ENCODE data around the gene OR2A12.
A peak's percentile ranks its signal among the peaks of the same experiment; 100 is the strongest.
"Not testable (repeated sequence)": the region's sequence is repeated elsewhere in the genome, so short reads cannot be mapped to it uniquely, and the experiment has no call there.

OR2A12 gene

GRCh38 chr7:144118341-144118740 lies 32.3 kb downstream of the OR2A12 start:
- DNase-seq (ENCODE audit: low read depth): no peak

DNA sequence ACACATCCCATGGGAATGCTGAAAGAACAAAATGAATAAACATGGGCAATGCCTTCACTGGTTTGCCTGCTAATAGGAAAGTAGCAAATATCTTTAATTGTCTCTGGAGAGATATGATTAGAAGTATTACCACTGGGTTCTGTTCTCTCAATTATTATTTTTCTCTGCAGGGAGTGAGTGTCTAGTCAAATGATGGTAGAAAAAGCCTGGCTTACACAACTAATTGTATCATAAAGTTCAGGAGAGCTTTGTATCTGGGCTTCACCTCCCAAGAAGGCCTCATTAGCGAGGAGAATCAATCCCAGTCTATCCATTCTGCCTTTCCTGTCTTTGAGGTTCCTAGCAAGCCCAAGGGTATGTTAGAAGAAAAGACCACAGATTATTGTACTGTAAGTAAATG lies 36.8 kb downstream of the OR2A12 start, which contains the start of gene OR2A14:
TSS of gene OR2A14 (plus strand) at position 301 of the 400 bp plus-strand sequence. CDS start 5,937 bp downstream, outside the sequence.
- no peak for DNase-seq (ENCODE audit: low read depth)

GRCh38 chr7:144127714-144128334 lies 41.7 kb downstream of the OR2A12 start:
- DNase-seq (ENCODE audit: low read depth): peak; percentile 65

GRCh38 chr7:144129601-144130000 lies 43.5 kb downstream of the OR2A12 start:
- not testable (repeated sequence) for DNase-seq (ENCODE audit: low read depth)

DNA sequence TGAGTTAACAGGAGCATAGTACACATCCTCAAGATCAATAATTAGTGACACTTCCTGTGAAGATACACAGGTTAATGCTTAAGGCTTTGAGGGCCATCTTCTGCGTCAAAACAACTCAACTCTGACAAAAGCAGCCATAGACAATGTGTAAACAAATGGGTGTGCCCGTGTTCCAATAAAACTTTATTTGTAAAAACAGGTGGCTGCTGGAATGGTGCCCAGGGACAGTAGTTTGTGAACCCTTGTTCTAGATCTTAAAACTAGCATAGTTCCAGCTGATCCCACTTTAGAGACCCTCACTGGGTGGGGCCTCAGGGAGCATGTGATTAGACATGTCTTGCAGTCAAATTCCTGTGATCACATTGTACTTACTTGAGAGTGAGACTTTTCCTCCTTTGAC lies 44.7 kb downstream of the OR2A12 start:
- no peak for DNase-seq (ENCODE audit: low read depth)

- DNase-seq (ENCODE audit: low read depth): no peak
Observed at GRCh38 chr7:144132262-144132661, 46.2 kb downstream of the OR2A12 start.

DNA sequence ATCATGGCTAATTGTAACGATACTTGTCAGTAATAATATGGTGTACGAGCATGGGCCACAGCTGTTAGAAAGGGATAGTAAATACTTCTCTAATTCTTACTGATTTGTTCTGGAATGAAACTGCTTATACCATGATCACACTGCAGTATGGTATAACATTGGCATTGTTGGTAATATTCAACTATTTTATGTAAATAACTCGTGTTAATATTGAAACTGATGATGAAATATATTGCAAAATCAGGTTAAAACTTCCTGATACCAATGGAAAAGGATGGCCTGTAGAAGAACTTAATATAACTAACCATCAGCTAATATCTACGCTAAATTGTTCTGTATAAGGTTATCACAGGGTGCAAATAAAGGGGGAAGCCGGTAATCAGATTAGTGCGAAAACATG lies 47.2 kb downstream of the OR2A12 start:
- DNase-seq (ENCODE audit: low read depth): no peak

DNA sequence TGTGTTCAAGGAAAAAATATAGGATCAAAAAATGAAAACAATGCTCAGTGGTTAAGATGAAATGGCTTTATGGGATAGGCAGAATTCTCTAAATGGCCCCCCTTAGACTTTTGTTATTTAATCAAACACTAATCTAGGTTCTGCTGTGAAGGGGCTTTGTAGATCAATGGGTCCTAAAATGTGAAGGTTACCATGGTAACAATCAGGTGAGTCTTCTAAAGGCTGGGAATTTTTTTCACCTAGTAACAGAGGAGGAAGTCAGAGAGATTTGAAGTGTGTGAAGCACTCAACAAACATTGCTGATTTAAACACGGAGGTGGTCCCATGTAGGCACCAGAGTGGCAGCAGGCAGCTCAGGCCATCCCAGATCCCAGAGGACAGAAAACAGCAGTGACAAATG lies 48.0 kb downstream of the OR2A12 start:
- DNase-seq (ENCODE audit: low read depth): no peak

DNA sequence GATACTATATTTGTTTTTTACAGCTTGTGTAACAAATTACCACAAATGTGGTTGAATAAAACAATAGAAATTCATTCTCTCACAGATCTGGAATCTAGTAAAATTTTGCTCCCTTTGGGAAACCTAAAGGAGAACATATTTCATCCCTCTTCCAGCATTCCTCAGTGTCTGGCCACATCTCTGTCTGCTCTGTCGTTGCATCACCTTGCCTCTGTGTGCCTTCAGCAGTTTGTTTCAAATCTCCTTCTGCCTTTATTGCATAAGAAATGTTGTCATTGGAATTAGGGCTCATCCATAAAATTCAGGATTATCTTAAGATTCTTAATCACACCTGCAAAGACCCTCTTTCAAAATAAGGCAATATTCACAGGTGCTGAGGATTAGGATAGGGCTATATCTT lies 51.4 kb downstream of the OR2A12 start:
- no peak for DNase-seq (ENCODE audit: low read depth)

DNA sequence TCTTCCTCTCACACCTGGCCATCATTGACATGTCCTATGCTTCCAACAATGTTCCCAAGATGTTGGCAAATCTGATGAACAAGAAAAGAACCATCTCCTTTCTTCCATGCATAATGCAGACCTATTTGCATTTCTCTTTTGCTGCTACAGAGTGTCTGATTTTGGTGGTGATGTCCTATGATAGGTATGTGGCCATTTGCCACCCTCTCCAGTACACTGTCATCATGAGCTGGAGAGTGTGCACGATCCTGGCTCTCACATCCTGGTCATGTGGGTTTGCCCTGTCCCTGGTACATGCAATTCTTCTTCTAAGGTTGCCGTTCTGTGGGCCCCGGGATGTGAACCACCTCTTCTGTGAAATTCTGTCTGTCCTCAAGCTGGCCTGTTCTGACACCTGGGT lies 56.1 kb downstream of the OR2A12 start:
- DNase-seq (ENCODE audit: low read depth): no peak

DNA sequence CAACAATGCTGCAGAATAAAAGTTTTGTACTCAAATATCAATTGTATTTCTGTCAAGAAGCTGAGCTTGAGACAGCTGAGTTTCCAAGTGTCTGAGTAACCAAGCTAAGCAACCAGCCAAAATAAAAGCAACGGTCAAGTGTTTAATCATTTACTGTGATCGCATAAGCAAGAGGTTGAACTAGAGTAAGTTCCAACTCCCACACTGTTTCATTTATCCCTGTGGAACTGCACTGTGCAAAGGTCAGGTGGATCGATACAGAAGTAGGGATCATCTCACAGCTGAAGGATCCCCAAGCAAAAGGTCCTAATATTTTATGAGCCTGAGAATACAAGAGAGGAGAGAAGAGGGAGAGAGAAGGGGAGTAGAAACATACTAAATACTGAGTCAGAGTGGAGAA lies 58.3 kb downstream of the OR2A12 start:
- no peak for DNase-seq (ENCODE audit: low read depth)

DNA sequence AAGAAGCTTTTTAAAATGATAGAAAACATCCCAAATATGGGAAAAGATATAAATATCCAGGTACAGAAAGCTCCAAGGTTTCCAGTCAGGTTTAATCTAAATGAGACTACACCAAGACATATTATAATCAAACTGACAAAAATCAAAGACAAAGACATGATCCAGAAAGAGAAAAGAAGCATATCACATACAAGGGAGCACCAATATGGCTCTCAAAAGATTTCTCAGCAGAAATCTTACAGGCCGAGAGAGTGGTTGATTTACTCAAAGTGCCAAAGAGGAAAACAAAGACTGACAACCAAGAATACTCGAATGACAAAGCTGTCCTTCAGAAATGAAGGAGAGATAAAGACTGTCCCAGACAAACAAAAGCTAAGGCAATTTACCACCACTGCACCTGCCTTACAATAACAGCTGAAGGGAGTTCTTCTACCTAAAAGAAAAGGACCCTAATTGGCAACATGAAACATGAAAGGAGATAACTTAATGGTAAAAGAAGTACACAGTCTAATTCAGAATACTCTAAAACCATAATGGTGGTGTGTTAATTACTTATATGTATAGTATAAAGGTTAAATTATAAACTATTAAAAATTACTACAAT lies 62.2 kb downstream of the OR2A12 start:
- DNase-seq (ENCODE audit: low read depth): no peak
